ENCODE measurements around the gene GPC1.

- TF ChIP-seq, protein P1, sequence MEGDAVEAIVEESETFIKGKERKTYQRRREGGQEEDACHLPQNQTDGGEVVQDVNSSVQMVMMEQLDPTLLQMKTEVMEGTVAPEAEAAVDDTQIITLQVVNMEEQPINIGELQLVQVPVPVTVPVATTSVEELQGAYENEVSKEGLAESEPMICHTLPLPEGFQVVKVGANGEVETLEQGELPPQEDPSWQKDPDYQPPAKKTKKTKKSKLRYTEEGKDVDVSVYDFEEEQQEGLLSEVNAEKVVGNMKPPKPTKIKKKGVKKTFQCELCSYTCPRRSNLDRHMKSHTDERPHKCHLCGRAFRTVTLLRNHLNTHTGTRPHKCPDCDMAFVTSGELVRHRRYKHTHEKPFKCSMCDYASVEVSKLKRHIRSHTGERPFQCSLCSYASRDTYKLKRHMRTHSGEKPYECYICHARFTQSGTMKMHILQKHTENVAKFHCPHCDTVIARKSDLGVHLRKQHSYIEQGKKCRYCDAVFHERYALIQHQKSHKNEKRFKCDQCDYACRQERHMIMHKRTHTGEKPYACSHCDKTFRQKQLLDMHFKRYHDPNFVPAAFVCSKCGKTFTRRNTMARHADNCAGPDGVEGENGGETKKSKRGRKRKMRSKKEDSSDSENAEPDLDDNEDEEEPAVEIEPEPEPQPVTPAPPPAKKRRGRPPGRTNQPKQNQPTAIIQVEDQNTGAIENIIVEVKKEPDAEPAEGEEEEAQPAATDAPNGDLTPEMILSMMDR (IDR thresholded peaks at IDR 0.05 in 4 of 5, conservative IDR thresholded peaks at IDR 0.05 in 1 of 5), result no peak
- no peak for TF ChIP-seq POLR2A (IDR thresholded peaks at IDR 0.05)
Observed at GRCh38 chr2:240509667-240510512, 74.4 kb downstream of the GPC1 start.
